ENCODE results near the gene CFAP74. TPM values are rescaled to one million over a fixed set of nuclear protein-coding genes. Genes with fewer than 3 reads are reported as not detected.
A peak's percentile ranks its signal among the peaks of the same experiment; 100 is the strongest.

CFAP74 gene
- total and polyA plus RNA-seq, 9 of the 15 experiments (the other 6 are each of a cell fraction or from before 2014, with no cell fraction given) = 0.03 to 0.15 (median 0.05) TPM; not detected in 6

- Histone ChIP-seq H4K20me1 (replicated peaks; ENCODE audit: control insufficient read depth, insufficient read depth, low read length) (peaks cover 16% of the 10 kb centered on the region), H3K4me2 (ENCODE audit: insufficient read depth, low read length) (0 out of 2 replicates have a peak within 1 kb of the TSS, but pooled peaks have one; percentile 2), H3K27me3 (ENCODE audit: control insufficient read depth in 2 of 2, insufficient read depth in 2 of 2, low read length in 2 of 2) (peaks cover 4 to 52% of the 10 kb centered on the region in 2 experiments; a peak in 3 of 5 replicates), H2AFZ (ENCODE audit: low read depth, low read length) (no peak within 1 kb of the TSS), H3K79me2 (ENCODE audit: control insufficient read depth, insufficient read depth, low read length) (no peaks in the 10 kb centered on the region), H3K9me1 (ENCODE audit: control insufficient read depth, insufficient read depth, low read length) (peaks cover 3% of the 10 kb centered on the region), H3K4me1 (replicated peaks in 1 of 2; ENCODE audit: control insufficient read depth in 2 of 2, insufficient read depth in 2 of 2, low read length in 2 of 2) (peaks cover 0 to 66% of the 10 kb centered on the region in 2 experiments; a peak in 2 of 5 replicates), H3K9ac (ENCODE audit: insufficient read depth in 1 of 2, low read depth in 2 of 2, low read length in 2 of 2) (no peak within 1 kb of the TSS), H3K4me3 (peak within 1 kb of the TSS; percentile 19; the same call in 1 of the 2 replicates), H3K9me3 (replicated peaks; ENCODE audit: control insufficient read depth, insufficient read depth, low read depth, low read length) (no peaks in the 10 kb centered on the region), H3K36me3 (ENCODE audit: control insufficient read depth, insufficient read depth, low read length) (no peaks in the 10 kb centered on the region), H3K27ac (ENCODE audit: extremely low read depth, low read depth, low read length) (no peak within 1 kb of the TSS)
- ATAC-seq (peak; percentile 66), FAIRE-seq (no peak), DNase-seq (ENCODE audit: extremely low read depth in 1 of 4, low spot score in 3 of 4) (peak; percentile 45 to 77 (median 75))
- peak; percentile 31 for TF ChIP-seq NFYB (IDR thresholded peaks at IDR 0.05; ENCODE audit: extremely low read depth, insufficient read length)
- TF ChIP-seq COPS2 (conservative IDR thresholded peaks at IDR 0.05) = no peak
- TF ChIP-seq KAT8 (IDR thresholded peaks at IDR 0.05; ENCODE audit: low read depth) = no peak
- 0 out of 2 replicates have a peak, but pooled peaks have one; percentile 2 for TF ChIP-seq STAG1 (CRISPR knock-in tag; IDR thresholded peaks at IDR 0.05; ENCODE audit: borderline replicate concordance)
- TF ChIP-seq, protein P1, sequence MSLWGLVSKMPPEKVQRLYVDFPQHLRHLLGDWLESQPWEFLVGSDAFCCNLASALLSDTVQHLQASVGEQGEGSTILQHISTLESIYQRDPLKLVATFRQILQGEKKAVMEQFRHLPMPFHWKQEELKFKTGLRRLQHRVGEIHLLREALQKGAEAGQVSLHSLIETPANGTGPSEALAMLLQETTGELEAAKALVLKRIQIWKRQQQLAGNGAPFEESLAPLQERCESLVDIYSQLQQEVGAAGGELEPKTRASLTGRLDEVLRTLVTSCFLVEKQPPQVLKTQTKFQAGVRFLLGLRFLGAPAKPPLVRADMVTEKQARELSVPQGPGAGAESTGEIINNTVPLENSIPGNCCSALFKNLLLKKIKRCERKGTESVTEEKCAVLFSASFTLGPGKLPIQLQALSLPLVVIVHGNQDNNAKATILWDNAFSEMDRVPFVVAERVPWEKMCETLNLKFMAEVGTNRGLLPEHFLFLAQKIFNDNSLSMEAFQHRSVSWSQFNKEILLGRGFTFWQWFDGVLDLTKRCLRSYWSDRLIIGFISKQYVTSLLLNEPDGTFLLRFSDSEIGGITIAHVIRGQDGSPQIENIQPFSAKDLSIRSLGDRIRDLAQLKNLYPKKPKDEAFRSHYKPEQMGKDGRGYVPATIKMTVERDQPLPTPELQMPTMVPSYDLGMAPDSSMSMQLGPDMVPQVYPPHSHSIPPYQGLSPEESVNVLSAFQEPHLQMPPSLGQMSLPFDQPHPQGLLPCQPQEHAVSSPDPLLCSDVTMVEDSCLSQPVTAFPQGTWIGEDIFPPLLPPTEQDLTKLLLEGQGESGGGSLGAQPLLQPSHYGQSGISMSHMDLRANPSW (CRISPR knock-in tag; IDR thresholded peaks at IDR 0.05) = no peak
- TF ChIP-seq, protein P2, sequence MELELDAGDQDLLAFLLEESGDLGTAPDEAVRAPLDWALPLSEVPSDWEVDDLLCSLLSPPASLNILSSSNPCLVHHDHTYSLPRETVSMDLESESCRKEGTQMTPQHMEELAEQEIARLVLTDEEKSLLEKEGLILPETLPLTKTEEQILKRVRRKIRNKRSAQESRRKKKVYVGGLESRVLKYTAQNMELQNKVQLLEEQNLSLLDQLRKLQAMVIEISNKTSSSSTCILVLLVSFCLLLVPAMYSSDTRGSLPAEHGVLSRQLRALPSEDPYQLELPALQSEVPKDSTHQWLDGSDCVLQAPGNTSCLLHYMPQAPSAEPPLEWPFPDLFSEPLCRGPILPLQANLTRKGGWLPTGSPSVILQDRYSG (tag; conservative IDR thresholded peaks at IDR 0.05; ENCODE audit: low read depth) = no peak
- TF ChIP-seq HCFC1 (IDR thresholded peaks at IDR 0.05; ENCODE audit: low read depth, low read length) = no peak
- peak; percentile 25 for TF ChIP-seq PCBP1 (IDR thresholded peaks at IDR 0.05; ENCODE audit: low read depth, low read length, poor library complexity, severe bottlenecking)
- TF ChIP-seq, protein P3, sequence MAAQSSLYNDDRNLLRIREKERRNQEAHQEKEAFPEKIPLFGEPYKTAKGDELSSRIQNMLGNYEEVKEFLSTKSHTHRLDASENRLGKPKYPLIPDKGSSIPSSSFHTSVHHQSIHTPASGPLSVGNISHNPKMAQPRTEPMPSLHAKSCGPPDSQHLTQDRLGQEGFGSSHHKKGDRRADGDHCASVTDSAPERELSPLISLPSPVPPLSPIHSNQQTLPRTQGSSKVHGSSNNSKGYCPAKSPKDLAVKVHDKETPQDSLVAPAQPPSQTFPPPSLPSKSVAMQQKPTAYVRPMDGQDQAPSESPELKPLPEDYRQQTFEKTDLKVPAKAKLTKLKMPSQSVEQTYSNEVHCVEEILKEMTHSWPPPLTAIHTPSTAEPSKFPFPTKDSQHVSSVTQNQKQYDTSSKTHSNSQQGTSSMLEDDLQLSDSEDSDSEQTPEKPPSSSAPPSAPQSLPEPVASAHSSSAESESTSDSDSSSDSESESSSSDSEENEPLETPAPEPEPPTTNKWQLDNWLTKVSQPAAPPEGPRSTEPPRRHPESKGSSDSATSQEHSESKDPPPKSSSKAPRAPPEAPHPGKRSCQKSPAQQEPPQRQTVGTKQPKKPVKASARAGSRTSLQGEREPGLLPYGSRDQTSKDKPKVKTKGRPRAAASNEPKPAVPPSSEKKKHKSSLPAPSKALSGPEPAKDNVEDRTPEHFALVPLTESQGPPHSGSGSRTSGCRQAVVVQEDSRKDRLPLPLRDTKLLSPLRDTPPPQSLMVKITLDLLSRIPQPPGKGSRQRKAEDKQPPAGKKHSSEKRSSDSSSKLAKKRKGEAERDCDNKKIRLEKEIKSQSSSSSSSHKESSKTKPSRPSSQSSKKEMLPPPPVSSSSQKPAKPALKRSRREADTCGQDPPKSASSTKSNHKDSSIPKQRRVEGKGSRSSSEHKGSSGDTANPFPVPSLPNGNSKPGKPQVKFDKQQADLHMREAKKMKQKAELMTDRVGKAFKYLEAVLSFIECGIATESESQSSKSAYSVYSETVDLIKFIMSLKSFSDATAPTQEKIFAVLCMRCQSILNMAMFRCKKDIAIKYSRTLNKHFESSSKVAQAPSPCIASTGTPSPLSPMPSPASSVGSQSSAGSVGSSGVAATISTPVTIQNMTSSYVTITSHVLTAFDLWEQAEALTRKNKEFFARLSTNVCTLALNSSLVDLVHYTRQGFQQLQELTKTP (IDR thresholded peaks at IDR 0.05; ENCODE audit: low read depth in 1 of 2, partially characterized antibody in 2 of 2) = no peak
- TF ChIP-seq, protein P4, sequence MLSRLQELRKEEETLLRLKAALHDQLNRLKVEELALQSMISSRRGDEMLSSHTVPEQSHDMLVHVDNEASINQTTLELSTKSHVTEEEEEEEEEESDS (CRISPR knock-in tag; IDR thresholded peaks at IDR 0.05) = no peak
- CTCF ChIA-PET (ENCODE audit: low intra/inter-chr PET ratio) = no interaction called here
- POLR2A ChIA-PET = no interaction called here
- intact Hi-C loops (cut with micrococcal nuclease) = no loop called here
- in situ Hi-C loops (cut with MboI) = no loop called here
- 50% methylated on average over 29 of the region's 83 CpGs for WGBS (ENCODE audit: insufficient coverage, low coverage, missing lambda C conversion rate)
- BruUV-seq (replicated peaks) = no TSS peak
These were observed 46.3 kb upstream of the CFAP74 start, which contains the start of gene PRKCZ for GRCh38 chr1:2049718-2050431. PRKCZ (plus strand) TSS chr1:2050411; CDS start chr1:2050631, 220 bp downstream.
